ENCODE measurements around the gene SLC7A6.

Gene SLC7A6

GRCh38 chr16:68335175-68335574, 70.8 kb downstream of the SLC7A6 start:
- ATAC-seq: no peak
- no peak for TF ChIP-seq ZFP3 (CRISPR knock-in tag; IDR thresholded peaks at IDR 0.05)
- TF ChIP-seq CSDC2 (CRISPR knock-in tag; IDR thresholded peaks at IDR 0.05): no peak

GRCh38 chr16:68338326-68339119, 74.2 kb downstream of the SLC7A6 start:
- no peak for ATAC-seq
- TF ChIP-seq, protein P1, sequence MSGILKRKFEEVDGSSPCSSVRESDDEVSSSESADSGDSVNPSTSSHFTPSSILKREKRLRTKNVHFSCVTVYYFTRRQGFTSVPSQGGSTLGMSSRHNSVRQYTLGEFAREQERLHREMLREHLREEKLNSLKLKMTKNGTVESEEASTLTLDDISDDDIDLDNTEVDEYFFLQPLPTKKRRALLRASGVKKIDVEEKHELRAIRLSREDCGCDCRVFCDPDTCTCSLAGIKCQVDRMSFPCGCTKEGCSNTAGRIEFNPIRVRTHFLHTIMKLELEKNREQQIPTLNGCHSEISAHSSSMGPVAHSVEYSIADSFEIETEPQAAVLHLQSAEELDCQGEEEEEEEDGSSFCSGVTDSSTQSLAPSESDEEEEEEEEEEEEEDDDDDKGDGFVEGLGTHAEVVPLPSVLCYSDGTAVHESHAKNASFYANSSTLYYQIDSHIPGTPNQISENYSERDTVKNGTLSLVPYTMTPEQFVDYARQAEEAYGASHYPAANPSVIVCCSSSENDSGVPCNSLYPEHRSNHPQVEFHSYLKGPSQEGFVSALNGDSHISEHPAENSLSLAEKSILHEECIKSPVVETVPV (CRISPR knock-in tag; IDR thresholded peaks at IDR 0.05): no peak
- no peak for TF ChIP-seq TCF4 (CRISPR knock-in tag; IDR thresholded peaks at IDR 0.05; ENCODE audit: borderline replicate concordance)
- TF ChIP-seq, protein P2, sequence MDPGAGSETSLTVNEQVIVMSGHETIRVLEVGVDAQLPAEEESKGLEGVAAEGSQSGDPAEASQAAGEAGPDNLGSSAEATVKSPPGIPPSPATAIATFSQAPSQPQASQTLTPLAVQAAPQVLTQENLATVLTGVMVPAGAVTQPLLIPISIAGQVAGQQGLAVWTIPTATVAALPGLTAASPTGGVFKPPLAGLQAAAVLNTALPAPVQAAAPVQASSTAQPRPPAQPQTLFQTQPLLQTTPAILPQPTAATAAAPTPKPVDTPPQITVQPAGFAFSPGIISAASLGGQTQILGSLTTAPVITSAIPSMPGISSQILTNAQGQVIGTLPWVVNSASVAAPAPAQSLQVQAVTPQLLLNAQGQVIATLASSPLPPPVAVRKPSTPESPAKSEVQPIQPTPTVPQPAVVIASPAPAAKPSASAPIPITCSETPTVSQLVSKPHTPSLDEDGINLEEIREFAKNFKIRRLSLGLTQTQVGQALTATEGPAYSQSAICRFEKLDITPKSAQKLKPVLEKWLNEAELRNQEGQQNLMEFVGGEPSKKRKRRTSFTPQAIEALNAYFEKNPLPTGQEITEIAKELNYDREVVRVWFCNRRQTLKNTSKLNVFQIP (CRISPR knock-in tag; IDR thresholded peaks at IDR 0.05; ENCODE audit: borderline replicate concordance, low read depth): no peak
- TF ChIP-seq ZNF70 (CRISPR knock-in tag; IDR thresholded peaks at IDR 0.05): no peak
- TF ChIP-seq ZC3H10 (CRISPR knock-in tag; IDR thresholded peaks at IDR 0.05): no peak
- TF ChIP-seq BACH2 (CRISPR knock-in tag; IDR thresholded peaks at IDR 0.05; ENCODE audit: borderline replicate concordance): no peak
- no peak for TF ChIP-seq ARNTL (CRISPR knock-in tag; IDR thresholded peaks at IDR 0.05; ENCODE audit: borderline replicate concordance, low read depth)
- no peak for TF ChIP-seq ISL1 (CRISPR knock-in tag; IDR thresholded peaks at IDR 0.05)
- no peak for TF ChIP-seq TSHZ2 (CRISPR knock-in tag; IDR thresholded peaks at IDR 0.05)
- TF ChIP-seq ESRRG (CRISPR knock-in tag; IDR thresholded peaks at IDR 0.05): no peak
- TF ChIP-seq GLIS3 (CRISPR knock-in tag; IDR thresholded peaks at IDR 0.05): no peak
- TF ChIP-seq, protein P3, sequence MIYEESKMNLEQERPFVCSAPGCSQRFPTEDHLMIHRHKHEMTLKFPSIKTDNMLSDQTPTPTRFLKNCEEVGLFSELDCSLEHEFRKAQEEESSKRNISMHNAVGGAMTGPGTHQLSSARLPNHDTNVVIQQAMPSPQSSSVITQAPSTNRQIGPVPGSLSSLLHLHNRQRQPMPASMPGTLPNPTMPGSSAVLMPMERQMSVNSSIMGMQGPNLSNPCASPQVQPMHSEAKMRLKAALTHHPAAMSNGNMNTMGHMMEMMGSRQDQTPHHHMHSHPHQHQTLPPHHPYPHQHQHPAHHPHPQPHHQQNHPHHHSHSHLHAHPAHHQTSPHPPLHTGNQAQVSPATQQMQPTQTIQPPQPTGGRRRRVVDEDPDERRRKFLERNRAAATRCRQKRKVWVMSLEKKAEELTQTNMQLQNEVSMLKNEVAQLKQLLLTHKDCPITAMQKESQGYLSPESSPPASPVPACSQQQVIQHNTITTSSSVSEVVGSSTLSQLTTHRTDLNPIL (CRISPR knock-in tag; IDR thresholded peaks at IDR 0.05; ENCODE audit: low read depth): no peak
- TF ChIP-seq ZFP30 (CRISPR knock-in tag; IDR thresholded peaks at IDR 0.05): no peak
- no peak for TF ChIP-seq ZNF565 (CRISPR knock-in tag; conservative IDR thresholded peaks at IDR 0.05; ENCODE audit: low read depth)

DNA sequence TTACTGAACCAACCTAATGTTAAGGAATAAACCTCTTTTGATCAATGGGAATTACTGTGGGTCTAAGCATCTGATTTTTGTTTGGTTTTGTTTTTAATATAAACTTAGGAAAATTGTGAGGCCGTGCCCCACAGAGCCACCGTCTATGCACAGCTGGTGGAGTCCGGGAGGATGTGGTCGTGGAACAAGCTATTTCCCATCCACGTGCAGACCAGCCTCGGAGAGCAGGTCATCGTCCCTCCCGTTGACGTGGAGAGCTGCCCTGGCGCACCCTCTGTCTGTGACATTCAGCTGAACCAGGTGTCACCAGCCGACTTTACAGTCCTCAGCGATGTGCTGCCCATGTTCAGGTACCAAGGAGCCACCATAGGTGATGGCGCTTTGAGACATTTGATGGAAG, 74.9 kb downstream of the SLC7A6 start:
- no peak for ATAC-seq
- no peak for TF ChIP-seq ISL1 (CRISPR knock-in tag; IDR thresholded peaks at IDR 0.05)
- no peak for TF ChIP-seq SNAI2 (CRISPR knock-in tag; IDR thresholded peaks at IDR 0.05)
- TF ChIP-seq ARNTL (CRISPR knock-in tag; IDR thresholded peaks at IDR 0.05; ENCODE audit: borderline replicate concordance, low read depth): no peak
- no peak for TF ChIP-seq GLIS3 (CRISPR knock-in tag; IDR thresholded peaks at IDR 0.05)
- no peak for TF ChIP-seq CSDC2 (CRISPR knock-in tag; IDR thresholded peaks at IDR 0.05)
- TF ChIP-seq TSHZ2 (CRISPR knock-in tag; IDR thresholded peaks at IDR 0.05): no peak
- TF ChIP-seq ZNF565 (CRISPR knock-in tag; conservative IDR thresholded peaks at IDR 0.05; ENCODE audit: low read depth): no peak
- no peak for TF ChIP-seq RARB (CRISPR knock-in tag; IDR thresholded peaks at IDR 0.05)
- no peak for TF ChIP-seq ZC3H10 (CRISPR knock-in tag; IDR thresholded peaks at IDR 0.05)
- no peak for TF ChIP-seq PATZ1 (CRISPR knock-in tag; IDR thresholded peaks at IDR 0.05; ENCODE audit: borderline replicate concordance)
- TF ChIP-seq ZFP3 (CRISPR knock-in tag; IDR thresholded peaks at IDR 0.05): no peak
- TF ChIP-seq ESRRG (CRISPR knock-in tag; IDR thresholded peaks at IDR 0.05): no peak
- no peak for TF ChIP-seq ZNF70 (CRISPR knock-in tag; IDR thresholded peaks at IDR 0.05)
- no peak for TF ChIP-seq PPARA (CRISPR knock-in tag; IDR thresholded peaks at IDR 0.05; ENCODE audit: borderline replicate concordance)

All from SK-N-SH treated with all-trans-retinoic acid at 6 μM for 48 hours (cell line).